H9 (cell line): ENCODE measurements around the gene PNPLA4. TPM values are rescaled to one million over a fixed set of nuclear protein-coding genes. Genes with fewer than 3 reads are reported as not detected.

Experiments
- DNase-seq: peaks from one replicate; pipeline ENCODE4 v3.0.0-alpha.2; 2017
- H2AFZ ChIP-seq: one replicate; pipeline ENCODE4 v1.6.1; 2013; ENCODE audit warnings: mild to moderate bottlenecking, low read length, control low read depth, moderate library complexity
- H2AK5ac ChIP-seq: 2 replicates; pipeline ENCODE4 v1.6.1; 2013; ENCODE audit warnings: low read length, control low read depth, mixed read lengths; ENCODE audit not compliant: insufficient read length
- H2BK120ac ChIP-seq: one replicate; pipeline ENCODE4 v1.6.1; 2013; ENCODE audit warnings: low read depth, mild to moderate bottlenecking, low read length, control low read depth, inconsistent platforms; ENCODE audit not compliant: poor library complexity, severe bottlenecking
- H2BK12ac ChIP-seq: 2 replicates; pipeline ENCODE4 v1.6.1; 2013; ENCODE audit warnings: low read length, control low read depth, mixed read lengths, low read depth; ENCODE audit not compliant: insufficient read length
- H2BK15ac ChIP-seq: 2 replicates; pipeline ENCODE4 v1.6.1; 2013; ENCODE audit warnings: low read depth, low read length, control low read depth
- H2BK20ac ChIP-seq: one replicate; pipeline ENCODE4 v1.6.1; 2013; ENCODE audit warnings: low read depth, mild to moderate bottlenecking, low read length, control low read depth, inconsistent platforms; ENCODE audit not compliant: poor library complexity, severe bottlenecking
- H2BK5ac ChIP-seq: 2 replicates; pipeline ENCODE4 v1.6.1; 2013; ENCODE audit warnings: low read length, control low read depth, mixed read lengths; ENCODE audit not compliant: insufficient read length
- H3K14ac ChIP-seq: 2 replicates; pipeline ENCODE4 v1.6.1; 2013; ENCODE audit warnings: low read length, control low read depth; ENCODE audit not compliant: insufficient read depth
- H3K18ac ChIP-seq: 2 replicates; pipeline ENCODE4 v1.6.1; 2013; ENCODE audit warnings: low read depth, mild to moderate bottlenecking, mixed read lengths, low read length, control low read depth; ENCODE audit not compliant: insufficient read length
- H3K23ac ChIP-seq: 2 replicates; pipeline ENCODE4 v1.6.1; 2013; ENCODE audit warnings: low read length, control low read depth, mixed read lengths, low read depth; ENCODE audit not compliant: insufficient read length
- H3K23me2 ChIP-seq: 2 replicates; pipeline ENCODE4 v1.6.1; 2013; ENCODE audit warnings: low read depth, mild to moderate bottlenecking, mixed read lengths, low read length, control low read depth; ENCODE audit not compliant: insufficient read length, poor library complexity, severe bottlenecking
- H3K27ac ChIP-seq: 2 replicates; pipeline ENCODE4 v1.5.1; 2013; ENCODE audit warnings: low read length, control low read depth, mixed read lengths, low read depth; ENCODE audit not compliant: insufficient read length
- H3K27me3 ChIP-seq: 2 replicates; pipeline ENCODE4 v1.6.1; 2013; ENCODE audit warnings: low read length, control low read depth, inconsistent platforms; ENCODE audit not compliant: insufficient read depth
- H3K4ac ChIP-seq: 2 replicates; pipeline ENCODE4 v1.6.1; 2013; ENCODE audit warnings: low read depth, mild to moderate bottlenecking, control low read depth, inconsistent platforms, low read length, moderate library complexity
- H3K4me1 ChIP-seq: 2 replicates; pipeline ENCODE4 v1.6.1; 2013; ENCODE audit warnings: low read length, control low read depth, inconsistent platforms; ENCODE audit not compliant: insufficient read depth
- H3K4me2 ChIP-seq: 2 replicates; pipeline ENCODE4 v1.6.1; 2013; ENCODE audit warnings: low read length, control low read depth, mixed read lengths; ENCODE audit not compliant: insufficient read length, insufficient read depth
- H3K56ac ChIP-seq: 2 replicates; pipeline ENCODE4 v1.6.1; 2013; ENCODE audit warnings: low read depth, mild to moderate bottlenecking, mixed read lengths, low read length, control low read depth; ENCODE audit not compliant: insufficient read length
- H3K79me1 ChIP-seq: 2 replicates; pipeline ENCODE4 v1.6.1; 2013; ENCODE audit warnings: low read depth, mild to moderate bottlenecking, moderate library complexity, low read length, control low read depth, inconsistent platforms; ENCODE audit not compliant: insufficient read depth, poor library complexity, severe bottlenecking
- H3K79me2 ChIP-seq: 2 replicates; pipeline ENCODE4 v1.6.1; 2013; ENCODE audit warnings: low read length, control low read depth, inconsistent platforms; ENCODE audit not compliant: insufficient read depth
- H3K9ac ChIP-seq: 2 replicates; pipeline ENCODE4 v1.6.1; 2013; ENCODE audit warnings: low read length, control low read depth, mixed read lengths; ENCODE audit not compliant: insufficient read length; ENCODE audit errors: extremely low read depth
- H3K9me3 ChIP-seq: one replicate; pipeline ENCODE4 v1.6.1; 2013; ENCODE audit warnings: low read depth, low read length, inconsistent platforms; ENCODE audit not compliant: control insufficient read depth
- H3T11ph ChIP-seq: one replicate; pipeline ENCODE4 v1.6.1; 2013; ENCODE audit warnings: mild to moderate bottlenecking, low read length, control low read depth, inconsistent platforms
- H4K20me1 ChIP-seq: one replicate; pipeline ENCODE4 v1.6.1; 2013; ENCODE audit not compliant: control insufficient read depth, insufficient read length, insufficient read depth
- H4K5ac ChIP-seq: 2 replicates; pipeline ENCODE4 v1.6.1; 2013; ENCODE audit warnings: low read depth, mild to moderate bottlenecking, mixed read lengths, low read length, control low read depth; ENCODE audit not compliant: insufficient read length
- H4K8ac ChIP-seq: replicated peaks from 2 replicates; pipeline ENCODE4 v1.6.1; 2013; ENCODE audit warnings: low read length, control low read depth, mixed read lengths, low read depth; ENCODE audit not compliant: insufficient read length
- H4K91ac ChIP-seq: 2 replicates; pipeline ENCODE4 v1.6.1; 2013; ENCODE audit warnings: low read depth, mild to moderate bottlenecking, moderate library complexity, mixed read lengths, low read length, control low read depth; ENCODE audit not compliant: insufficient read length
- H3K27ac Mint-ChIP-seq, 3 experiments: 2 replicates in 2 of 3; 3 replicates in 1 of 3; pipeline ENCODE4 v1.8.0; 2020 to 2021; ENCODE audit warnings: mixed read lengths in 3 of 3, mild to moderate bottlenecking in 1 of 3, moderate library complexity in 1 of 3
- H3K27me3 Mint-ChIP-seq: 2 replicates; pipeline ENCODE4 v1.8.0; 2021; ENCODE audit warnings: low read depth, mild to moderate bottlenecking, moderate library complexity, mixed read lengths
- H3K36me3 Mint-ChIP-seq, 3 experiments: 2 replicates in 2 of 3; 3 replicates in 1 of 3; pipeline ENCODE4 v1.8.0; 2020 to 2021; ENCODE audit warnings: low read depth in 3 of 3, mixed read lengths in 3 of 3; ENCODE audit not compliant: insufficient read depth in 1 of 3
- H3K4me1 Mint-ChIP-seq, 2 experiments: 2 replicates each; pipeline ENCODE4 v1.8.0; 2020; ENCODE audit warnings: mixed read lengths in 2 of 2
- H3K4me3 Mint-ChIP-seq, 2 experiments: 2 replicates in 1 of 2; 3 replicates in 1 of 2; pipeline ENCODE4 v1.8.0; 2020 to 2021; ENCODE audit warnings: mild to moderate bottlenecking in 2 of 2, mixed read lengths in 2 of 2, moderate library complexity in 1 of 2
- H3K9me3 Mint-ChIP-seq, 2 experiments: 2 replicates in 1 of 2; 3 replicates in 1 of 2; pipeline ENCODE4 v1.8.0; 2020; ENCODE audit warnings: mild to moderate bottlenecking in 2 of 2, mixed read lengths in 2 of 2, moderate library complexity in 1 of 2
- CTCF ChIP-seq: fragments of 200-600 bp; sonication (generic); conservative IDR thresholded peaks from 3 replicates; pipeline ENCODE4 v1.8.0; 2021; ENCODE audit warnings: antibody characterized with exemption, mild to moderate bottlenecking
- WGBS: extraction: QIAGEN DNeasy Blood & Tissue Kit; methylation state at CpG from one replicate; pipeline ENCODE4 v1.1.7; 2013; ENCODE audit warnings: missing lambda C conversion rate, low lambda C conversion rate, mixed read lengths; ENCODE audit not compliant: insufficient read length; ENCODE audit errors: extremely low coverage; 5-methylcytosine and 5-hydroxymethylcytosine counted together
- total RNA-seq: library from RNA; stranded (reverse); gene quantifications from 2 replicates; pipeline ENCODE4 v1.2.1, GENCODE V29; 2021

PNPLA4 gene
- total RNA-seq, 1 experiment from 2014 or later, result 21.4 TPM

GRCh38 chrX:7926501-7926900 lies 712 bp downstream of the PNPLA4 start:
- Histone ChIP-seq H2BK20ac (no peak overlapping the region), H3K56ac (no peak overlapping the region), H2BK15ac (no peak overlapping the region), H4K5ac (no peak overlapping the region), H3K18ac (no peak overlapping the region), H3K27me3 (no peaks in the 10 kb centered on the region), H2BK12ac (no peak overlapping the region), H4K91ac (no peak overlapping the region), H3K4ac (no peak overlapping the region), H3K23ac (no peak overlapping the region), H3K9ac (peak overlapping the region; percentile 91), H4K8ac (no peak overlapping the region), H2AK5ac (no peak overlapping the region), H3K4me1 (no peaks in the 10 kb centered on the region; the same call in 1 of the 2 replicates), H3T11ph (no peak overlapping the region), H3K27ac (no peak overlapping the region), H3K4me2 (peak overlapping the region; percentile 99), H4K20me1 (no peaks in the 10 kb centered on the region), H3K14ac (no peak overlapping the region), H3K9me3 (no peaks in the 10 kb centered on the region), H3K79me2 (no peaks in the 10 kb centered on the region), H2BK120ac (no peak overlapping the region), H3K23me2 (peaks cover 4% of the 10 kb centered on the region), H3K79me1 (no peaks in the 10 kb centered on the region), H2BK5ac (no peak overlapping the region), H2AFZ (no peak overlapping the region)
- Mint-ChIP-seq H3K9me3 (no peaks in the 10 kb centered on the region), H3K4me3 (peak overlapping the region; percentile 88 to 89; a peak in 4 of 5 replicates), H3K4me1 (peaks cover 13 to 14% of the 10 kb centered on the region in 2 experiments), H3K36me3 (peaks cover 0 to 2% (median 0%) of the 10 kb centered on the region in 3 experiments; a peak in 1 of 7 replicates), H3K27me3 (peaks cover 1% of the 10 kb centered on the region), H3K27ac (no peak overlapping the region)
- WGBS, result no CpG with 5 or more reads among the region's 5 CpGs
- no peak for TF ChIP-seq CTCF
- DNase-seq, result no peak
